Activated naive CD8-positive, alpha-beta T cell (primary cell): Measurements from ENCODE around the gene NOVA1.

Source experiments
- H3K27ac Mint-ChIP-seq: one replicate; pipeline ENCODE4 v1.8.0; 2021; ENCODE audit warnings: mixed read lengths
- H3K27me3 Mint-ChIP-seq: one replicate; pipeline ENCODE4 v1.8.0; 2021; ENCODE audit warnings: mixed read lengths
- H3K36me3 Mint-ChIP-seq: one replicate; pipeline ENCODE4 v1.8.0; 2021; ENCODE audit warnings: mixed read lengths
- H3K4me1 Mint-ChIP-seq: one replicate; pipeline ENCODE4 v1.8.0; 2021; ENCODE audit warnings: low read depth, mixed read lengths
- H3K4me3 Mint-ChIP-seq: one replicate; pipeline ENCODE4 v1.8.0; 2021; ENCODE audit warnings: mild to moderate bottlenecking, mixed read lengths
- H3K9me3 Mint-ChIP-seq: one replicate; pipeline ENCODE4 v1.8.0; 2021; ENCODE audit warnings: low read depth, mixed read lengths

Gene NOVA1

GRCh38 chr14:26528415-26529182, 69.2 kb downstream of the NOVA1 start:
- H3K27me3 Mint-ChIP-seq = no peaks in the 10 kb centered on the region
- peaks cover 14% of the 10 kb centered on the region for H3K9me3 Mint-ChIP-seq
- H3K36me3 Mint-ChIP-seq = no peaks in the 10 kb centered on the region
- no peak overlapping the region for H3K27ac Mint-ChIP-seq
- H3K4me3 Mint-ChIP-seq = no peak overlapping the region
- no peaks in the 10 kb centered on the region for H3K4me1 Mint-ChIP-seq

DNA sequence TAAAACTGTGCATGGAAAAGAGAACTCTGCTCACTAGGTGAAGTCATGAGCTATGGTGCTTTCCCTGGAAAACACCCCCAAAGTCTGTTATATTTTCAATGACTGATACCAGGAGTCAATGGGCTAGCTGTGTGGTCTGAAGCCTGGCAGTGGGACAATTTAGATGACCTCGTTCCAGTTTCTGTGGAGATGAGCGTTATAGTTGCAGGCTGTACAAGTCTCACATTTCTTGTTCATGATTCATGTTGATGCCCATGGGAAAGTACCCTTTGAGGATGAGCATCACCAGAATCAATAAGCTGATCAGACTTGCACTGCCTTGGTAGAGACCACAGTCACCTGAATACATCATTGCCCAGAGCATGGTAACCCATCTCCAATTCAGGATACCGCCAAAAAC, 70.7 kb downstream of the NOVA1 start:
- Mint-ChIP-seq H3K36me3 (no peaks in the 10 kb centered on the region), H3K27ac (no peak overlapping the region), H3K4me3 (no peak overlapping the region), H3K27me3 (no peaks in the 10 kb centered on the region), H3K9me3 (peaks cover 13% of the 10 kb centered on the region), H3K4me1 (no peaks in the 10 kb centered on the region)

- H3K27ac Mint-ChIP-seq = no peak overlapping the region
- no peaks in the 10 kb centered on the region for H3K4me1 Mint-ChIP-seq
- no peaks in the 10 kb centered on the region for H3K36me3 Mint-ChIP-seq
- peaks cover 13% of the 10 kb centered on the region for H3K9me3 Mint-ChIP-seq
- no peak overlapping the region for H3K4me3 Mint-ChIP-seq
- H3K27me3 Mint-ChIP-seq = no peaks in the 10 kb centered on the region
These were observed 71.7 kb downstream of the NOVA1 start for GRCh38 chr14:26526137-26526536.

DNA sequence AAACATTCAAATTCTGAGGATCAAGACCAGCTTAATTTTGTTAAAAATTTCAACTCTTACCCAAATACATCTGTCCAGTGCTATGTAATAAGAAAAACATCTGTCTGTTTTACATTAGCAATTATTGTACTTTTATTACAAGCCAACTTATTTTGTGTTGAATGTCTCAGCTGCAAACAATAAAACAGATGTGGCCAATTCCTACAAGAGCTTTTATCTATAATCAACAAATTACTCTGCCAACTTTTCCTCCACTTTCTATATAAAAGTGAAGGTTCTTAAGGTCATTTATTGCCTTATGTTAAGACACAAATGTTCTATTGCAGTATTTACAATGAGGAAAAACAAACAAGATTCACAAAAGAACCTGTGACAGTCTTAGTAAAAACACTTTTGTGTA, 72.7 kb downstream of the NOVA1 start:
- Mint-ChIP-seq H3K27me3 (no peaks in the 10 kb centered on the region), H3K36me3 (no peaks in the 10 kb centered on the region)

GRCh38 chr14:26522967-26523366, 74.9 kb downstream of the NOVA1 start:
- H3K27me3 Mint-ChIP-seq = no peaks in the 10 kb centered on the region
- H3K4me1 Mint-ChIP-seq = no peaks in the 10 kb centered on the region
- H3K4me3 Mint-ChIP-seq = no peak overlapping the region
- H3K9me3 Mint-ChIP-seq = peaks cover 13% of the 10 kb centered on the region
- H3K27ac Mint-ChIP-seq = no peak overlapping the region
- no peaks in the 10 kb centered on the region for H3K36me3 Mint-ChIP-seq

More for the DNA sequence above, 72.7 kb downstream of the NOVA1 start:
- Mint-ChIP-seq H3K27ac (no peak overlapping the region), H3K4me1 (no peaks in the 10 kb centered on the region), H3K4me3 (no peak overlapping the region), H3K9me3 (peaks cover 13% of the 10 kb centered on the region)

GRCh38 chr14:26517771-26518170, 80.1 kb downstream of the NOVA1 start:
- H3K4me3 Mint-ChIP-seq = no peak overlapping the region
- no peaks in the 10 kb centered on the region for H3K4me1 Mint-ChIP-seq
- no peak overlapping the region for H3K27ac Mint-ChIP-seq
- no peaks in the 10 kb centered on the region for H3K27me3 Mint-ChIP-seq
- no peaks in the 10 kb centered on the region for H3K9me3 Mint-ChIP-seq
- no peaks in the 10 kb centered on the region for H3K36me3 Mint-ChIP-seq

DNA sequence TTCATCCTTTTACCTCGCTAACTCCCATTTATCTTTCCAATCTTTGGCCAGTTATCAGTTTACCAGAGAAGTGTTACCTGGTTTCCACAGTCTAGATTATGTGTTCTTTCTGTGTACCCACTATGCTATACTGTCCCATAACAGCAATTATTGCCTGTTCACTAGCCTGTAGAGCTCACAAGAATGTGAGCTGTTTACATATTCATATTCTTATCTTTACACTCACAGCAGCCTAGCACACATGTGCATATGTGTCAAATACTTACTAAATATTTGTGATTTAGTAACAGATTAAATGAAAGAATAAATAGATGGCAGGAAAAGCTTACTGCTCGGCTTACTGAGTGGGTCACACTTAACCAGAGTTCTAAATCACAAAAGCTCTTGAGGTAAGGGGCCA, 97.8 kb downstream of the NOVA1 start:
- Mint-ChIP-seq H3K36me3 (no peaks in the 10 kb centered on the region), H3K9me3 (peaks cover 24% of the 10 kb centered on the region)

DNA sequence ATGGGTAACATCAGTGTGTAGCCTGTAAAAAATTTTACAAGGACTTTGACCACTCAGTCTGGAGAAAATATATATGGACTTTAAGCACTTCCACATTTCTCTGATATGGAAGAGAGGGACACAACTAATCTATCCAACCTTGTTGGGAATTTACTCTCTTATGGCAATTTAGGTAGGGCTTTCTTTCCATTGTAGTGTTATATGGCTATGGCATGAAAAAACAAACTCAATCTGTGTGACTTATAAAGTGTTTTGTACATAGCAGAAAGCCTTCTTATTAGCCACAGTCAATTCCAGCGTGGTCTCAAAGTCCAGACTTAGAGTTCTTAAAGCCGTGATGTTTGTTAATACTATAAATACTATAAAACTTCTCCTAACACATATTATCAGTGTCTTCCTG, 98.3 kb downstream of the NOVA1 start:
- Mint-ChIP-seq H3K4me3 (no peak overlapping the region), H3K4me1 (no peaks in the 10 kb centered on the region), H3K27ac (no peak overlapping the region), H3K9me3 (peaks cover 19% of the 10 kb centered on the region), H3K36me3 (no peaks in the 10 kb centered on the region), H3K27me3 (no peaks in the 10 kb centered on the region)

More for the DNA sequence above, 97.8 kb downstream of the NOVA1 start:
- Mint-ChIP-seq H3K4me3 (no peak overlapping the region), H3K27ac (no peak overlapping the region), H3K4me1 (no peaks in the 10 kb centered on the region), H3K27me3 (no peaks in the 10 kb centered on the region)

DNA sequence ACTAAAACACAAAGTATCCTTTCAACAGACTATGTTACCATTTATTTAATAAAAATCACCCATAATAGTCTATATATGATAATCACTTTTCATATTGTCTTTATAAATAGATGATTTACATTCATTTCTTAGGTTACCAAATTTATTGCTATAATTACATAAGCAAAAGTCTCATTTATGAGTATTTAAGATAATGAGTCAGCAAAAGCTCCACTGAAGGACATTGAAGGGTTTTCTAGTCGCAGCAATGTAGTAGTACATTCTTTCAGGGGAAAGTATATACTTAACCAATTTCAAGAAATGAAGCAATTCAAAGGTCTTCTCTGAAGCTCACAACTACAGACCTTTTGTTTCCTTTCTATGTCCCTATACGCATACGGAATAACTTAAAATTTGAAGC, 110.9 kb downstream of the NOVA1 start:
- Mint-ChIP-seq H3K4me3 (no peak overlapping the region), H3K4me1 (no peaks in the 10 kb centered on the region), H3K27me3 (no peaks in the 10 kb centered on the region), H3K27ac (no peak overlapping the region), H3K36me3 (no peaks in the 10 kb centered on the region), H3K9me3 (peaks cover 16% of the 10 kb centered on the region)

DNA sequence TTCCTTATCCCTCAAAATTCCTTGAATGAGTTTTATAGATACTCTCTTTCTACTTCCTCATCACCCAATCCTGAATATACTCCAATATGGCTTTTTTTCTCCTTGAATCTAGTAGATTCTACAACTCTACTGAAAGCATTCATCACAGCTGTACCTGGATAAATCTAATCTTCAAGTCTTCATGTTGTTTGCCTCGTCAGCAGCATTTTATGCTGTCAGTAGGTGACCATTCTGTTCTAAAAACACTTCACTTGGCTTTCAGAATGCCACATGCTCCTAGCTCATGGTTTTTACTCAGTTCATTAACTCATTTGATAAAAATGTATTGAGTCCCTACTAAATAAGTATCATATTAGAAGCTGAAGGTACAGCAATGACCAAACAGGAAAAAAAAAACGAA, 113.3 kb downstream of the NOVA1 start:
- H3K27ac Mint-ChIP-seq = no peak overlapping the region
- no peak overlapping the region for H3K4me3 Mint-ChIP-seq

GRCh38 chr14:26478967-26479366, 118.9 kb downstream of the NOVA1 start:
- H3K36me3 Mint-ChIP-seq = no peaks in the 10 kb centered on the region
- H3K27me3 Mint-ChIP-seq = no peaks in the 10 kb centered on the region
- no peaks in the 10 kb centered on the region for H3K4me1 Mint-ChIP-seq
- H3K27ac Mint-ChIP-seq = no peak overlapping the region
- H3K9me3 Mint-ChIP-seq = no peaks in the 10 kb centered on the region
- H3K4me3 Mint-ChIP-seq = no peak overlapping the region

More for the DNA sequence above, 113.3 kb downstream of the NOVA1 start:
- H3K27me3 Mint-ChIP-seq = no peaks in the 10 kb centered on the region
- no peaks in the 10 kb centered on the region for H3K4me1 Mint-ChIP-seq
- H3K36me3 Mint-ChIP-seq = no peaks in the 10 kb centered on the region
- peaks cover 11% of the 10 kb centered on the region for H3K9me3 Mint-ChIP-seq

DNA sequence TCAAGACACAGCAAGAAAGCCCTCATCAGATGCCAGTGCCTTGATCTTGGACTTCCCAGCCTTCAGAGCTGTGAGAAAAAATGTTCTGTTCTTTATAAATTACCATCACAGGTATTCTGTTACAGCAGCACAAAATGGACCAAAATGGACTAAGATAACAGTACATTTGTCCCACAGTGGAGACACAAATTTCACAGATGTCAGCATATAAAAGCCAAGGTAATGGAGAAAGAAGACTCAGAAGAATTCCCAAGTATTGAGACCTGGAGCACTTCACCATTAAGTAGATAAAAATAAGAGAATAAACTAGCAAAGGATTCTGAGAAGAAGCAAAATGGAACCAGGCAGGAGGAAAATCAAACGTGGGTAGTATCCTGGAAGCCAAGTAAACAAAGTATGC, 131.0 kb downstream of the NOVA1 start:
- no peaks in the 10 kb centered on the region for H3K36me3 Mint-ChIP-seq
- H3K27ac Mint-ChIP-seq = no peak overlapping the region
- H3K27me3 Mint-ChIP-seq = no peaks in the 10 kb centered on the region
- peaks cover 28% of the 10 kb centered on the region for H3K9me3 Mint-ChIP-seq
- no peak overlapping the region for H3K4me3 Mint-ChIP-seq
- no peaks in the 10 kb centered on the region for H3K4me1 Mint-ChIP-seq

DNA sequence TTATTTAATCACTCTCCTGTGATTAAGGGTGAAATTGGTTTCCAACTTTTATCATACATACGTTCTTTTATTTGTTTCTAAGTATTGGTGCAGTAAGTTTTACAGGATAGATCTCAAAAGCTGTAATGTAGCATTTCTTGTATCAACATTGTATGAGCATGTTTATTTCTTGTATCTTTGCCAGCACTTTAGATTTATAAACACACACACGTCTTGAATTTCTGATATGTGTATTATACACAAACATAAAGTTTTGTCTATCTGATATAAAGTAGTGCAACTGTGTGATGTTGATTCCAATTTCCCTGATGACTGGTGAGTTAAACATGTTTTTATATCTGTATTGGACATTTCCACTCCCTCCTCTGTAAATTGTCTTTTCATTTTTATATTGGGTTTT, 134.7 kb downstream of the NOVA1 start:
- H3K9me3 Mint-ChIP-seq = peaks cover 34% of the 10 kb centered on the region
- no peaks in the 10 kb centered on the region for H3K36me3 Mint-ChIP-seq
- H3K4me1 Mint-ChIP-seq = no peaks in the 10 kb centered on the region
- H3K27ac Mint-ChIP-seq = no peak overlapping the region
- H3K4me3 Mint-ChIP-seq = no peak overlapping the region
- no peaks in the 10 kb centered on the region for H3K27me3 Mint-ChIP-seq

GRCh38 chr14:26454105-26454504, 143.7 kb downstream of the NOVA1 start:
- Mint-ChIP-seq H3K4me1 (no peaks in the 10 kb centered on the region), H3K36me3 (no peaks in the 10 kb centered on the region), H3K27me3 (no peaks in the 10 kb centered on the region), H3K4me3 (no peak overlapping the region), H3K9me3 (peaks cover 14% of the 10 kb centered on the region), H3K27ac (no peak overlapping the region)

- H3K9me3 Mint-ChIP-seq = peaks cover 15% of the 10 kb centered on the region
These were observed 149.5 kb downstream of the NOVA1 start for GRCh38 chr14:26448181-26448855.

DNA sequence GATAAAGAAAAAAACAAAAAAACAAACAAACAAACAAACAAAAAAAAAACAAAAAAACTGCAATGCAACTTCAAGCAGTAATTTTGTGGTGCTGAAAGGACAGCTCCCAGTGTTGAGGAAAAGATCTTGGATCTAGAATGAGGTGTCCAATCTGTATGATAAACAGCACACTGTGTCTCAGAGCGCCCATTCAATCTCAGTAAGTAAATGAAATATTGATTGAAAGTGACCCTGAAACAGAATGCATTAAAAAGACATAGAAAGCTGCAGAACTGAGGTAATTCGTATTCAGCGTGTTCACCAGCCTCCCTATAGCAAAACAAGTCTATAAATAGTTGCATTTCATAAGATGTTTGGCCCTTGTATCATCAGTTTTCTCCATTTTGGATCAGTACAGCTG, 153.0 kb downstream of the NOVA1 start:
- Mint-ChIP-seq H3K27me3 (no peaks in the 10 kb centered on the region), H3K27ac (no peak overlapping the region), H3K4me3 (no peak overlapping the region), H3K36me3 (no peaks in the 10 kb centered on the region), H3K9me3 (peaks cover 8% of the 10 kb centered on the region), H3K4me1 (no peaks in the 10 kb centered on the region)

More at GRCh38 chr14:26448181-26448855, 149.5 kb downstream of the NOVA1 start:
- Mint-ChIP-seq H3K27me3 (no peaks in the 10 kb centered on the region), H3K36me3 (no peaks in the 10 kb centered on the region), H3K4me3 (no peak overlapping the region), H3K4me1 (no peaks in the 10 kb centered on the region), H3K27ac (no peak overlapping the region)
